Activated CD4-positive, alpha-beta T cell treated with anti-CD3 and anti-CD28 coated beads, Interleukin-10, Interleukin-2, amounts not matched to agents 100 ng/mL and 50 ng/mL, durations not matched to agents 16 hours and 8 hours (primary cell): ENCODE results near the gene HEY2.
A peak's percentile ranks its signal among the peaks of the same experiment; 100 is the strongest.
"Not testable (repeated sequence)": the region's sequence is repeated elsewhere in the genome, so short reads cannot be mapped to it uniquely, and the experiment has no call there.

ENCODE experiments used
- DNase-seq: peaks from one replicate; pipeline ENCODE4 v3.0.0-alpha.2; 2020

The HEY2 gene

DNA sequence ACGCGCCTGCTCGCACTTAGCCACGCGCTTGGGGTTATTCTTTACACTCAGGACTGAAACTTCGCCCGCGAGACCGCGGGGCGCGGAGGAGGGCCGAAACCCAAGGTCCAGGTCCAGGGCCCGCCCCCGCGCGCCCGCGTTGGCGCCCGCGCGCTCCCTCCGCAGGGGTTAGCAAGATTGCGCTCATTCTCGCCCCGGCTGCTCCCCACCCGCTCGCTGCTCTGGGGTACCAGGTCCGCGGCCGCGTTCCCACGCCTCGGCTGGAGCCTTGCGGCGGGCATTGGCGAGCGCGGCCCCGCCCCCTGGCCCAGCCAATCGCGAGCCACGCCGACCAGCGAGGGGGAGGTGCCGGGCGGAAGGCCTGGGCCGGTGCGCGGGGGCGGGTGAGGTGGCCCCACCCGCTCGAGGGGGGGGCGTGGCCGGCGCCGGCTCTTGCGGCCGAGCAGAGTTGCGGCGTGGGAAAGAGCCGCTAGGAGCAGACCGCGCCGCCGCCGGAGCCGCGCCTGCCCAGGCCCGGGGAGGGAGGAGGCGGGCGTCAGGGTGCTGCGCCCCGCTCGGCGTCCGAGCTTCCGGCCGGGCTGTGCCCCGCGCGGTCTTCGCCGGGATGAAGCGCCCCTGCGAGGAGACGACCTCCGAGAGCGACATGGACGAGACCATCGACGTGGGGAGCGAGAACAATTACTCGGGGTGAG lies at the start of gene HEY2:
HEY2 (plus strand) TSS at position 460 of the 692 bp plus-strand sequence; CDS start at position 605, 145 bp downstream.
- DNase-seq: peak; percentile 91

DNA sequence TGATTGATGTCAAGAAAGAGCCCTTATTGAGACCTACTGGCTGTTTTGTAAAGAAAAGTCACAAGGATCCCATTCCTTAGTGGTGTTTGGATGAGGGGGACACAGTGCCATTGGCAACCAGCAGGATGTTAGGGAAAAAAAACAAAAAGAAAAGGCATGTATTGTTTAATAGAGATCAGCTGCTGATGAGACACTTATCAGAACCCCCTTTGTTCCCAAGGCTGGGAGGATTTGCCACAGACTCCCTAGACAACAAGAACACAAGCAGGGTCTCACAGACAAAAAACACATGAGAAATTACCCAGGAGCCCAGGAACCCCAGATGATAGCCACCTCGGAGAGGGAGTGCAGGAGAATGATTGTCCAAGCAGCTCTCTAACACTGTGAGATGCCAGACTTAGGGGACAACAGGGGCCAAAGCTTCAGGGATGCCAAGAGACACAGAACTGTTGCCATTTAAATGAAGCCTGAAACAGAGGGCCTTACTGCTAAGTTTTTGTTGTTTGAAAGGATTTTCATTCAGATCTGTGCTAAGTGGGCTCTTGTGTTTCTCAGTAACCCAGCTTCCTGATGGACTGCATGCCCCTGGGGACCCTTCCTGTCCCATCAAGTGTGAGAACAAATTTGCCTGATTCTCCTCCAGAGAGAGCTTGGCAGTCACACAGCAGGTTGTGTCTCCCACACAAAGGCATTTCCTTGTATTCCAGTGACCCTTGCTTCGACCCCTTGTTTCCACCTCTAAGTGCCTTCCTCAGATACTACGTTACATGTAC lies 48.7 kb upstream of the HEY2 start:
- DNase-seq: no peak

DNA sequence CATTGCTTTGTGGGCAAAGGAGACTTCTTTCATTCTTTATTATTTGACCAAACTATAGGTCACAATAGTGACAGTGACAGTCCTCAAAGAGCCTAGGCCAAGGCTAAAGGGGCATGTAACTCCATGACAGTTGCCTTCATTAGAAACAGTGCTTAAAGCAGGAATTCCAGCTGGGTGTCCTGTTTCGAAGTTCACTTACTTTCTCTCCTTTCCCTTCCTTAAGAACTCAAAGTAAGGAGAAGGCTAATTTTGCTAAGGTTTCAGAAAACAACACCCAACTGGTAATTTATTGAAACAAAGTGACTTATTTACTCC lies 48.1 kb upstream of the HEY2 start:
- DNase-seq: no peak

GRCh38 chr6:125703882-125704281 lies 45.5 kb upstream of the HEY2 start:
- not testable (repeated sequence) for DNase-seq

GRCh38 chr6:125707615-125708243 lies 41.7 kb upstream of the HEY2 start:
- DNase-seq: no peak

DNA sequence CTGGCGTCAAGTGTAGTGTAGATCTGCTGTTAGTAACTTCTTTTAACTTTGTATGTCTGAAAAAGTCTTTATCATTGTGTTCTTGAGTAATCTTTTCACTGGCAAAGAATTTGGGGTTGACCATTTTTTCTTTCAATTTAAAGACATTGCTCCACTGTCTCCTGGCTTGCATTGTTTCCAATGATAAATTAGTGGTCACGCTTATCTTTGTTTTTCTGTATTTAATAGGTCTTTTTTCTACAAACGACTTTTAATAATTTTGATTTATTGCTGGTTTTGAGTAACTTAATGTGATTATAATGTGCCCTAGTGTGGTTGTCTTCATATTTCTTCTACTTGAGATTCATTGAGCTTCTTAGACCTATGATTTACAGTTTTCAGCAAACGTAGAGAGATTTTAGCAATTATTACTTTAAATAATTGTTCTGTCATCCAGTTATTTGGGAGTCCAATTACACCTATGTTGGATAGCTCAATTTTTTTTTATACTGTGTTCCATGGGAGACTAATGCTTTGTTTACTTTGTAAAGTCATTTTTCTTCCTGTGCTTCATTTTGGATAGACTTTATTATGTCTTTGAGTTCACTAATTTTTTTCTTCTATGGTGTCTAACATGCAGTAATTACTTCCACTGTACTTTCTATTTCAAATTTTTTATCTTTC lies 38.3 kb upstream of the HEY2 start:
- no peak for DNase-seq

GRCh38 chr6:125714441-125715090 lies 34.9 kb upstream of the HEY2 start:
- peak; percentile 23 for DNase-seq

GRCh38 chr6:125717120-125717731 lies 32.2 kb upstream of the HEY2 start:
- DNase-seq: no peak

DNA sequence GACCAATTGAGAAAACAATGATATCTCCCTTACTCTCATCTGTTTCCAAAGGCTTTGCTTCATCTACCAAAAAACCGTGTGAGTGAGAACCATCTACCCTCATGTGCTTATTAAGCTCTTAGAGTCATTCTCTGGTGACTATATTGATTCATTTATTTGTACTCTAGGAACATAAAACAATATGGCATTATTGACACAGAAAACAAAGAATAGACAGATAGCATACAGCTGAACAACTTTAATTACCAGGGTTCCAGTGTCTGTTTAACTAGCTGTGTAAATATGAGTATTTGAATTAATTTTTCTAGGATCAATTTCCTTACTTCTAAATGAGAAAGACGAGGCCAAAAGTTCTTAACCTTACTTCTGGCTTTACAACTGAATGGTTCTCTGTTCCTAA lies 31.3 kb upstream of the HEY2 start:
- DNase-seq: no peak

DNA sequence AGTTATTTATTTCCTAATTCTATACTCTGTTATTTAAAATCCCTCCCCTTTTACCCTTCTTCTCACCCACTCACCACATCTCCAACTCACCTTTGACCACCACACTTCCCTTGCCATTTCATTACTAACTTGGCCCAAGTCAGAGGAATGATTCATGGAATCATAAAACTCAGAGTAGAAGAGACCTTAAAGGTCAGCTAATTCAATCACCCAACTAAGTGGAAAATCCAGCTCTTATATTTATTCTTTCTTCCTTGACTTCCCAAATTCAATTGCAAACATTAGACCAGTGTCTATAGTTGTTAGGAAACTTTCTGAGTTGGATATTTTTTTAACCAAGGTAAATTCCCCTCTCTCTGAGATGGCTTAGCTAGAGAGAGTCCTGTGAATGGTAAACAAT lies 26.5 kb upstream of the HEY2 start:
- no peak for DNase-seq

- DNase-seq: no peak
Measured at GRCh38 chr6:125727216-125727615, 22.2 kb upstream of the HEY2 start.

- DNase-seq: no peak
Measured at GRCh38 chr6:125728739-125729138, 20.7 kb upstream of the HEY2 start.

GRCh38 chr6:125729983-125730382 lies 19.4 kb upstream of the HEY2 start:
- no peak for DNase-seq

- DNase-seq: no peak
Measured at GRCh38 chr6:125732398-125732797, 17.0 kb upstream of the HEY2 start.

GRCh38 chr6:125733516-125734300 lies 15.7 kb upstream of the HEY2 start:
- no peak for DNase-seq

DNA sequence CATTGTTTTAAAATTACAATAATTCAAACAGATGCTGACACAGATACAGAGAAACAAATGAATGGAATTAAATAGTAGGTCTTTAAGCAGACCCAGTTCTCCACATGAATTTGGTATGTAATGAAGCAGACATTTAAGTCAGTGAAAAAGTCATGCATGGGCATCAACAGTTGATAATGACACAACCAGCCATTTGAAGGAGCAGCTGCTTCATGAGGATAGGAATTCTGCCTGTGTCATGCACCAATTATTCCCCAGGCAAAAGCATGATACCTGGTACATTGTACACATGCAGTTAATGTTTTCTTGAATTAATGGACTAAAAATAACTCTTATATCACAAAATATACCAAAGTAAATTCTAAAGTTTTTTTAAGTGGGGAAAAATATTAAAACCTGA lies 11.2 kb upstream of the HEY2 start:
- no peak for DNase-seq

- no peak for DNase-seq
Measured at GRCh38 chr6:125739364-125739763, 10.1 kb upstream of the HEY2 start.

- DNase-seq: no peak
Measured at GRCh38 chr6:125741336-125741735, 8.1 kb upstream of the HEY2 start.

- no peak for DNase-seq
Measured at GRCh38 chr6:125742024-125742423, 7.4 kb upstream of the HEY2 start.

GRCh38 chr6:125742464-125743120 lies 6.8 kb upstream of the HEY2 start:
- DNase-seq: no peak

DNA sequence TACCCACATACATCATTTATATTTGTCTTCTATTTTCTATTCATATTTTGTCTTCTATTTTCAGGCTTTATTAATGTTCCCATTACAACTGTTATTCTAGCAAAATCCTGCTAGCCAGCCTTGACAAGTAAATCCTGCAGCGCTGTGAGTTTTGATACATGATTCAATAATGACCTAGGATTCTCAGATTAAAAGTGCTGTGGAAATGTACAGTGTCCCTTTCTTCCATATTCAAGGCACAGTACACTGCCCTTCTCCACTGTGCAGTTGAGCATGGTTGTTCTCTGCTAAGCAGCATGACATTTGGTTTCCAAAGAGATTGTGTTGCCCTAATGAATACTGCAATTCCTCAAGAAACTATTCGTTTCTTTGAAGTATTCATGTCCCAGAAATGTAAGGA lies 5.8 kb upstream of the HEY2 start:
- no peak for DNase-seq
